ENCODE measurements around the gene TRPM2. TPM values are rescaled to one million over a fixed set of nuclear protein-coding genes. Genes with fewer than 3 reads are reported as not detected.

TRPM2 gene
- total and polyA plus RNA-seq, 2 of the 8 experiments (the other 6 are each of a cell fraction or from before 2014, with no cell fraction given) = 0.27 to 0.28 TPM

DNA sequence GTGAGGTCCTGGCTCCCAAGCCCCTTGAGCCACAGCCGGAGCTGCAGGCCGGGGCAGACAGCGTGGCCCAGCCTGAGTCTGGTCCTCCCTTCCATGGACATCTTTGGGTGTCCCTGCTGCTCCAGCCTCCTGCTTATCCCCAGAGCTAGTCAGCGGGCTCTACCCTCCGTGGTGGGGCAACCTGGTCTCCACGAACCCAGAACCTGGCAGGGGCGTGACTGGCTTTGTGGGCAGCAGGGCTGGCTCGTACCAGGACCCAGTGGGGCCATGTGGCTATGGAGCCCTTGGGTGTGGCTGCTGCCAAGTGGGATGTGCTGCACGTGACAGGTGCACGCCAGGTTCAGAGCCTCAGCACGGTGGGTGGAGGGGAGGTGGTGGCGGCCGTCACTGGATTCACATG, 32.6 kb upstream of the TRPM2 start:
- H3K79me1 ChIP-seq (ENCODE audit: low read depth, low read length) = no peaks in the 10 kb centered on the region
- H3K9me3 ChIP-seq (ENCODE audit: insufficient read depth in 2 of 2, low read depth in 1 of 2, low read length in 1 of 2) = no peaks in the 10 kb centered on the region
- H2BK20ac ChIP-seq (ENCODE audit: low read length) = no peak overlapping the region
- no peaks in the 10 kb centered on the region for H3K27me3 ChIP-seq (replicated peaks in 1 of 4; ENCODE audit: control insufficient read depth in 3 of 4, extremely low read depth in 1 of 4, insufficient read depth in 3 of 4, low read length in 3 of 4)
- H3K27ac ChIP-seq (ENCODE audit: low read depth, low read length) = no peak overlapping the region
- H4K8ac ChIP-seq (ENCODE audit: extremely low read depth, insufficient read depth, low read length) = no peak overlapping the region
- no peaks in the 10 kb centered on the region for H3K4me1 ChIP-seq (replicated peaks in 1 of 4; ENCODE audit: control insufficient read depth in 3 of 4, insufficient read depth in 4 of 4, low read length in 3 of 4)
- DNase-seq (ENCODE audit: low read depth in 1 of 2, low spot score in 2 of 2) (no peak), FAIRE-seq (no peak)
- ChIA-PET POLR2A (ENCODE audit: partially characterized antibody) (no interaction called here), CTCF (ENCODE audit: partially characterized antibody) (interaction anchor here (0.7 to 1.1 kb wide), 4 partner anchors 8 to 167 kb away, joined by 3 to 4 read pairs (median 3); no protein-coding TSS in a partner anchor)
- H3K4me3 ChIP-seq (ENCODE audit: extremely low read depth in 1 of 4, insufficient read depth in 2 of 4, low read depth in 3 of 4, low read length in 4 of 4) = no peak overlapping the region
- no peak overlapping the region for H3K9ac ChIP-seq (replicated peaks in 1 of 4; ENCODE audit: extremely low read depth in 1 of 4, low read depth in 3 of 4, low read length in 3 of 4)
- no peak overlapping the region for H3K14ac ChIP-seq (ENCODE audit: insufficient read length)
- H3K23ac ChIP-seq (ENCODE audit: insufficient read length) = no peak overlapping the region
- no peak overlapping the region for H2BK15ac ChIP-seq (ENCODE audit: low read length)
- H3K23me2 ChIP-seq (ENCODE audit: low read depth, low read length) = no peaks in the 10 kb centered on the region
- no peak overlapping the region for H3K4me2 ChIP-seq (ENCODE audit: insufficient read depth in 1 of 2, low read depth in 2 of 2, low read length in 2 of 2)
- H2BK120ac ChIP-seq (replicated peaks; ENCODE audit: low read depth, low read length) = no peak overlapping the region
- no peak overlapping the region for H2BK12ac ChIP-seq (ENCODE audit: low read depth, low read length)
- H4K20me1 ChIP-seq (replicated peaks in 1 of 2; ENCODE audit: control insufficient read depth in 1 of 2, insufficient read depth in 2 of 2, low read length in 2 of 2) = peaks cover 0 to 8% of the 10 kb centered on the region in 2 experiments
- no peak overlapping the region for H3K4ac ChIP-seq (replicated peaks; ENCODE audit: insufficient read length, low read depth, low read length)
- H2AFZ ChIP-seq (ENCODE audit: low read length) = no peak overlapping the region
- no peak overlapping the region for H3K18ac ChIP-seq (ENCODE audit: extremely low read depth, low read length)
- H4K91ac ChIP-seq (replicated peaks; ENCODE audit: insufficient read length, low read length) = no peak overlapping the region
- H3K56ac ChIP-seq (replicated peaks; ENCODE audit: insufficient read length, low read depth, low read length) = no peak overlapping the region
- peaks cover 0 to 45% (median 1%) of the 10 kb centered on the region in 4 experiments; a peak in 4 of 8 replicates for H3K36me3 ChIP-seq (ENCODE audit: control insufficient read depth in 2 of 4, insufficient read depth in 4 of 4, low read length in 3 of 4)
- no peak overlapping the region for H2AK5ac ChIP-seq (ENCODE audit: low read depth, low read length)
- no peak overlapping the region for H2BK5ac ChIP-seq (ENCODE audit: low read depth, low read length)
- no peak overlapping the region for H4K5ac ChIP-seq (ENCODE audit: insufficient read length, low read depth, low read length)
- H3K79me2 ChIP-seq (ENCODE audit: control insufficient read depth in 1 of 2, insufficient read depth in 2 of 2, low read length in 2 of 2) = no peaks in the 10 kb centered on the region
- WGBS, 2 experiments (ENCODE audit: extremely low coverage in 1 of 2, insufficient coverage in 1 of 2, insufficient read length in 1 of 2, insufficient replicate concordance in 2 of 2, low coverage in 1 of 2, low lambda C conversion rate in 2 of 2, missing lambda C conversion rate in 1 of 2) = 79% methylated on average over 5 of the region's 13 CpGs; no CpG with 5 or more reads in 1 of the 2 experiments
- TF ChIP-seq EZH2 (IDR thresholded peaks at IDR 0.05; ENCODE audit: low read depth, low read length, severe bottlenecking) (no peak), KDM1A (IDR thresholded peaks at IDR 0.05; ENCODE audit: borderline replicate concordance, low read length) (no peak), CBX8 (IDR thresholded peaks at IDR 0.05; ENCODE audit: borderline replicate concordance, low read depth, low read length) (no peak), TAF1 (IDR thresholded peaks at IDR 0.05; ENCODE audit: low read depth, low read length) (no peak), FOSL1 (IDR thresholded peaks at IDR 0.05; ENCODE audit: insufficient read depth, low read depth, low read length) (no peak), POLR2AphosphoS5 (IDR thresholded peaks at IDR 0.05; ENCODE audit: low read depth, low read length) (no peak), CTBP2 (IDR thresholded peaks at IDR 0.05; ENCODE audit: borderline replicate concordance, insufficient read depth, insufficient read length, low read length) (no peak), SUZ12 (IDR thresholded peaks at IDR 0.05; ENCODE audit: low read length) (no peak), BRCA1 (IDR thresholded peaks at IDR 0.05; ENCODE audit: low read depth, low read length) (no peak)
- TF ChIP-seq, protein P1, sequence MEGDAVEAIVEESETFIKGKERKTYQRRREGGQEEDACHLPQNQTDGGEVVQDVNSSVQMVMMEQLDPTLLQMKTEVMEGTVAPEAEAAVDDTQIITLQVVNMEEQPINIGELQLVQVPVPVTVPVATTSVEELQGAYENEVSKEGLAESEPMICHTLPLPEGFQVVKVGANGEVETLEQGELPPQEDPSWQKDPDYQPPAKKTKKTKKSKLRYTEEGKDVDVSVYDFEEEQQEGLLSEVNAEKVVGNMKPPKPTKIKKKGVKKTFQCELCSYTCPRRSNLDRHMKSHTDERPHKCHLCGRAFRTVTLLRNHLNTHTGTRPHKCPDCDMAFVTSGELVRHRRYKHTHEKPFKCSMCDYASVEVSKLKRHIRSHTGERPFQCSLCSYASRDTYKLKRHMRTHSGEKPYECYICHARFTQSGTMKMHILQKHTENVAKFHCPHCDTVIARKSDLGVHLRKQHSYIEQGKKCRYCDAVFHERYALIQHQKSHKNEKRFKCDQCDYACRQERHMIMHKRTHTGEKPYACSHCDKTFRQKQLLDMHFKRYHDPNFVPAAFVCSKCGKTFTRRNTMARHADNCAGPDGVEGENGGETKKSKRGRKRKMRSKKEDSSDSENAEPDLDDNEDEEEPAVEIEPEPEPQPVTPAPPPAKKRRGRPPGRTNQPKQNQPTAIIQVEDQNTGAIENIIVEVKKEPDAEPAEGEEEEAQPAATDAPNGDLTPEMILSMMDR (IDR thresholded peaks at IDR 0.05; ENCODE audit: control extremely low read depth in 1 of 3, insufficient read depth in 1 of 3, low read depth in 1 of 3, low read length in 3 of 3) = no peak

Data from H1 (cell line).